Mucosa of descending colon (tissue), 3 donors: ENCODE measurements around the gene CHST14. TPM values are rescaled to one million over a fixed set of nuclear protein-coding genes. Genes with fewer than 3 reads are reported as not detected.
"Not testable (repeated sequence)": the region's sequence is repeated elsewhere in the genome, so short reads cannot be mapped to it uniquely, and the experiment has no call there.

ENCODE experiments used
- ATAC-seq: fragments of 200-7000 bp; cut with Tn5 transposase; one replicate; pipeline ENCODE4 v1.9.1; 2020; ENCODE audit warnings: mild to moderate bottlenecking, moderate library complexity
- DNase-seq, 3 donors: peaks; one replicate each; pipeline ENCODE4 v3.0.0-alpha.2; 2020
- H3K36me3 ChIP-seq: fragments of 200-600 bp; one replicate; pipeline ENCODE4 v1.8.0; 2021; ENCODE audit warnings: low read depth, mild to moderate bottlenecking
- H3K4me1 ChIP-seq: fragments of 200-600 bp; one replicate; pipeline ENCODE4 v1.8.0; 2021; ENCODE audit warnings: low read depth, mild to moderate bottlenecking
- H3K4me3 ChIP-seq: fragments of 200-600 bp; one replicate; pipeline ENCODE4 v1.8.0; 2021; ENCODE audit warnings: mild to moderate bottlenecking
- H3K9me3 ChIP-seq: fragments of 200-600 bp; one replicate; pipeline ENCODE4 v1.8.0; 2021; ENCODE audit warnings: mild to moderate bottlenecking
- intact Hi-C, 2 donors: fragments of 100-400 bp; cut with DNase I in 1 of 2; cut with micrococcal nuclease in 1 of 2; formaldehyde crosslinking; loops; one replicate each; pipeline versions ENCODE4 v1.11.0 to v1.11.1; 2022; cut with DNase I, micrococcal nuclease
- total RNA-seq, 3 donors: library from RNA; stranded (reverse); fragmentation: NEBNext Ultra II Directional in 2 of 3; extraction: Animal tissue kit (Norgen Biotek cat#: 25700) in 2 of 3; gene quantifications; one replicate each; pipeline versions ENCODE4 v1.2.1 to v1.2.4, GENCODE V29; 2021 to 2023
- TF ChIP-seq, protein P1 (sequence below): fragments of 200-600 bp; IDR thresholded peaks from one replicate; pipeline ENCODE4 v1.8.0; 2022; ENCODE audit warnings: antibody characterized with exemption, mild to moderate bottlenecking
- donor health status: DM: no; HTN: no; CAD: no; lungs with moderate emphysema.
- donor health status: DM: no; HTN: no; CAD: no.
- donor health status: DM: no; HTN: yes; CAD: no.

The CHST14 gene
- total RNA-seq, 3 donors from 2014 or later = 3.5 to 10.5 (median 4.8) TPM

DNA sequence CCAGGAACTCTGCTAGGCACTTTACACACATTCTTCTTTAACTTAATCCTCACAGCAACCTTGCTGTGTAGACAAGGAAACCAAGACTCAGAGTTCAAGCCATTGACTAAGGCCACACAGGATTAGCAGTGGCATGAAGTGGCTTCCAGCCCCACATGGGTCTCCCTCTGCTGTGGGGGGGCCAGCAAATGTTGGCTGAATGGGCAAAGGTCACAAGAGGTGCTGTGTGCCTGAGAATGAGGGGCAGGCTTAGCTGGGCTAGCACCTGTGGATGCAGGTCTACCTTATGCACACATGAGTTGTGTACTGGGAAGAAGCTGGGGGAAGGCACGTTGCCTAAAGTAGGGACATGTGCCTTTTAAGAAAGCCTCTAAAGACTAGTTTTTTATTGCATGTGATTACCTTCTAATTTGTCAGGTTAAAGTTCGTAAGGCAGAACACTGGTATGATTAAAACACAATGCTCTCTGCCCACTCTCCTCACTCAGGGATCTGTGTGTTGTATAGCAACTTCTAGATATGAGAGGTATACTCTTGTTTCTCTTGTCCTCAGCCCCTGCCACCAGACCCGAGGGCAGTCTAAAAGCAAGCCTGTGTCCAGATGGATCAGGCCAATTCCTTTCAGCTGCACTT, 19.1 kb upstream of the CHST14 start:
- peak; percentile 51 for ATAC-seq
- H3K4me3 ChIP-seq = no peak overlapping the region
- TF ChIP-seq, protein P1, sequence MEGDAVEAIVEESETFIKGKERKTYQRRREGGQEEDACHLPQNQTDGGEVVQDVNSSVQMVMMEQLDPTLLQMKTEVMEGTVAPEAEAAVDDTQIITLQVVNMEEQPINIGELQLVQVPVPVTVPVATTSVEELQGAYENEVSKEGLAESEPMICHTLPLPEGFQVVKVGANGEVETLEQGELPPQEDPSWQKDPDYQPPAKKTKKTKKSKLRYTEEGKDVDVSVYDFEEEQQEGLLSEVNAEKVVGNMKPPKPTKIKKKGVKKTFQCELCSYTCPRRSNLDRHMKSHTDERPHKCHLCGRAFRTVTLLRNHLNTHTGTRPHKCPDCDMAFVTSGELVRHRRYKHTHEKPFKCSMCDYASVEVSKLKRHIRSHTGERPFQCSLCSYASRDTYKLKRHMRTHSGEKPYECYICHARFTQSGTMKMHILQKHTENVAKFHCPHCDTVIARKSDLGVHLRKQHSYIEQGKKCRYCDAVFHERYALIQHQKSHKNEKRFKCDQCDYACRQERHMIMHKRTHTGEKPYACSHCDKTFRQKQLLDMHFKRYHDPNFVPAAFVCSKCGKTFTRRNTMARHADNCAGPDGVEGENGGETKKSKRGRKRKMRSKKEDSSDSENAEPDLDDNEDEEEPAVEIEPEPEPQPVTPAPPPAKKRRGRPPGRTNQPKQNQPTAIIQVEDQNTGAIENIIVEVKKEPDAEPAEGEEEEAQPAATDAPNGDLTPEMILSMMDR = no peak
- H3K9me3 ChIP-seq = no peaks in the 10 kb centered on the region
- no peak for DNase-seq
- intact Hi-C loops = no loop called here
- peaks cover 57% of the 10 kb centered on the region for H3K4me1 ChIP-seq
- H3K36me3 ChIP-seq = no peaks in the 10 kb centered on the region

DNA sequence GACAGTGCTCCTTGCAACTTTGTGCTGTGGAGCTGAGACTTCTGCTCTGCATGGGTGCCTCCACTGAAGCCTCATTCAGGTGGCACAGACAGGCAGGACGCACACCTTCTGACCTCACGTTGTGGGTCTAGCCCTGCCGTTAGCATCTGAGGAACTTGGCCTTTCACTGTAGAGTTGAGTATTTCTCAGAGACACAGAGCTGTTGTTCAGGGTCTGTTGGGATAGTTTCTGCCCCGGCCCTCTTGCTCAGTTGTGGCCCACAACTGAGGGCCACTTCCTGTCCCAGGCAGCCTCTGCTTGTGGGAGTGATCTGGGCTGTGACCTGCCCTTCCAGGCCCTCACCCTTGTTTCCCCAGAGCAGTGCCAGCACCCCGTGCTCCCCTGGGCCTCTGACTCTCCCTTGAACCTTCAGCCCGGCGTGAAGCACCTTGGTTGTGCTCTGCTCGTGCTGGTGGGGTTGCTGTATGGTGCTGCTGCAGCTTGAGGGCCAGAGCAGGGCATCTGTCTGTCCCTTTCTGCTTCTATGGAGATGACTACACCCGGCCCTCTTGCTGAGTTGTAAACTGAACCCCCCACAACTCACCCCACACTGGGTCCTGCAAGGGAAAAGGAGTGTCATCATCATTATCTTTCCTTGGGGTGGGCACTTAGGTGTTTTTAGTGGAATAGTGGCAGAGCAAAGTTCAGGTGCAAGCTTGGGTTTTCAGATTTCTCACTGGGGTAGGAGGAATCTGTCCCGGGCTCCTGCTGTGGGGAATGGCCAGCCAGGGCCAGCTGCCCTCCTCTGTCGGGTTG, 18.3 kb upstream of the CHST14 start:
- TF ChIP-seq, protein P1 = no peak
- Histone ChIP-seq H3K36me3 (no peaks in the 10 kb centered on the region), H3K4me3 (no peak overlapping the region), H3K9me3 (no peaks in the 10 kb centered on the region), H3K4me1 (peaks cover 57% of the 10 kb centered on the region)
- DNase-seq (no peak), ATAC-seq (peak; percentile 46)
- intact Hi-C loops = no loop called here

DNA sequence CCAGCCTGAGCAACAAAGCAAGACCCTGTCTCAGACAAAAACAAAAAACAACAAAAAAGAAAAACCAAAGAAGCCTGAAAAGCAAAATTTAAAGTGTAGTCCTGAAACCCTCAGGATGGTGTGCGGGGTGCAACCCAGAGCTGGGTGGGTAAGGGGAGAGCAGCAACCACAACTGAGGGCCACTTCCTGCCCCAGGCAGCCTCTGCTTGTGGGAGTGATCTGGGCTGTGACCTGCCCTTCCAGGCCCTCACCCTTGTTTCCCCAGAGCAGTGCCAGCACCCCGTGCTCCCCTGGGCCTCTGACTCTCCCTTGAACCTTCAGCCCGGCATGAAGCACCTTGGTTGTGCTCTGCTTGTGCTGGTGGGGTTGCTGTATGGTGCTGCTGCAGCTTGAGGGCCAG, 16.8 kb upstream of the CHST14 start:
- intact Hi-C loops, H3K4me3 ChIP-seq, H3K9me3 ChIP-seq, H3K36me3 ChIP-seq: not testable (repeated sequence)
- peak in 1 of 3 donors; percentile 21 for DNase-seq
- peaks cover 57% of the 10 kb centered on the region for H3K4me1 ChIP-seq
- ATAC-seq = peak; percentile 31

GRCh38 chr15:40454904-40455391, 15.8 kb upstream of the CHST14 start:
- TF ChIP-seq, protein P1 = no peak
- peaks cover 52% of the 10 kb centered on the region for H3K4me1 ChIP-seq
- intact Hi-C loops = no loop called here
- H3K36me3 ChIP-seq = no peaks in the 10 kb centered on the region
- no peaks in the 10 kb centered on the region for H3K9me3 ChIP-seq
- no peak for DNase-seq
- no peak overlapping the region for H3K4me3 ChIP-seq
- no peak for ATAC-seq

- intact Hi-C loops = no loop called here
- Histone ChIP-seq H3K36me3 (no peaks in the 10 kb centered on the region), H3K4me3 (no peak overlapping the region), H3K9me3 (no peaks in the 10 kb centered on the region), H3K4me1 (peaks cover 40% of the 10 kb centered on the region)
- DNase-seq (peak in 1 of 3 donors; percentile 17), ATAC-seq (no peak)
- TF ChIP-seq, protein P1 = no peak
These were observed 14.5 kb upstream of the CHST14 start for GRCh38 chr15:40456299-40456712.

DNA sequence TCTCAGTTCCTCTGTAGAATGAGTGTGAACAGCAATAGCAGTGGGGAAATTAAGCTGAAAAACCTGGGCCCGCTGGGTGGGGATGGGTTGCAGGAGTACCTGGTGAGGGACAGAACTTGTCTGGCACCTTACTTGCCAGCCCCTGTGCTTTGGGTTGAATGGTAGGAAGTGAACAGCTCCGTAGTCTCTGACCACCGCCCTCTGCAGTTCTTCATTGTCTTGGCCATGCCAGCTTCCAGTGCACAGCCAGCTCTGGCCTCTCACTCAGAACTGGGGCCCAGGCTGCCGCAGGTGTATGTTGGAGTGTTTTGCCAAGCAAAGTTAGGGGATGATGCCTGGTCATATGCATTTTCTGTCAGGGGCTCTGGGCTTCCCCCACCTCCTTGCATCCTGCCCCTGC, 14.0 kb upstream of the CHST14 start:
- Histone ChIP-seq H3K4me3 (no peak overlapping the region), H3K36me3 (no peaks in the 10 kb centered on the region), H3K9me3 (no peaks in the 10 kb centered on the region), H3K4me1 (peaks cover 35% of the 10 kb centered on the region)
- intact Hi-C loops = no loop called here
- ATAC-seq = no peak
- no peak for DNase-seq
- TF ChIP-seq, protein P1 = no peak
